ENCODE measurements around the gene MXRA8. TPM values are rescaled to one million over a fixed set of nuclear protein-coding genes. Genes with fewer than 3 reads are reported as not detected.
A peak's percentile ranks its signal among the peaks of the same experiment; 100 is the strongest.

The MXRA8 gene
- total and polyA plus RNA-seq, 8 donors = 1.6 to 35.8 (median 11.7) TPM

DNA sequence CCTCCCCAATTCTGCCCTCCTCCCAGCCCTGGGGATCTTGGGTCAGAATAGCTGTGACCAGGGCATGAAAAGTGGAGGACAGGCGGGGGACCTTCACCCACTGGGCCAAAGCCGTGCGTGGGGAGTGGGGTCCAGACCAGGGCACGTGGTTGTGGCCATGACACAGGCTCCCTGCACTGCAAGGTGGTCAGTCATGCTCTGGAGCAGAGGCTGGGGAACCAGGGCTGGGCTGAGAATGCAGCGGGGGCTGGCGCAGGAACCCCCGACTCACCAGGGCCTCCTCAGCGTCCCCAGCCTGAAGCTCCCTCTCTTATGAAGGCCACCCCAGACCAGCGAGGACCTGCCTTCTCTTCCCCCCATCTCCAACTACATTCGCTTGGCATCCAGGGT lies 11.9 kb downstream of the MXRA8 start:
- H3K4me1 ChIP-seq = peaks cover 8 to 20% (median 11%) of the 10 kb centered on the region in 3 donors
- no peaks in the 10 kb centered on the region for H3K27me3 ChIP-seq
- no peaks in the 10 kb centered on the region for H3K9me3 ChIP-seq
- 73 to 85% methylated on average over 9 to 10 of the region's 10 CpGs for WGBS, 2 donors
- FAIRE-seq (no peak), DNase-seq (peak in 1 of 6 donors; percentile 36), ATAC-seq (no peak)
- H3K36me3 ChIP-seq = no peaks in the 10 kb centered on the region
- intact Hi-C loops (cut with DNase I) = no loop called here
- H3K27ac ChIP-seq = no peak overlapping the region
- H3K4me3 ChIP-seq = no peak overlapping the region
- TF ChIP-seq, protein P1, sequence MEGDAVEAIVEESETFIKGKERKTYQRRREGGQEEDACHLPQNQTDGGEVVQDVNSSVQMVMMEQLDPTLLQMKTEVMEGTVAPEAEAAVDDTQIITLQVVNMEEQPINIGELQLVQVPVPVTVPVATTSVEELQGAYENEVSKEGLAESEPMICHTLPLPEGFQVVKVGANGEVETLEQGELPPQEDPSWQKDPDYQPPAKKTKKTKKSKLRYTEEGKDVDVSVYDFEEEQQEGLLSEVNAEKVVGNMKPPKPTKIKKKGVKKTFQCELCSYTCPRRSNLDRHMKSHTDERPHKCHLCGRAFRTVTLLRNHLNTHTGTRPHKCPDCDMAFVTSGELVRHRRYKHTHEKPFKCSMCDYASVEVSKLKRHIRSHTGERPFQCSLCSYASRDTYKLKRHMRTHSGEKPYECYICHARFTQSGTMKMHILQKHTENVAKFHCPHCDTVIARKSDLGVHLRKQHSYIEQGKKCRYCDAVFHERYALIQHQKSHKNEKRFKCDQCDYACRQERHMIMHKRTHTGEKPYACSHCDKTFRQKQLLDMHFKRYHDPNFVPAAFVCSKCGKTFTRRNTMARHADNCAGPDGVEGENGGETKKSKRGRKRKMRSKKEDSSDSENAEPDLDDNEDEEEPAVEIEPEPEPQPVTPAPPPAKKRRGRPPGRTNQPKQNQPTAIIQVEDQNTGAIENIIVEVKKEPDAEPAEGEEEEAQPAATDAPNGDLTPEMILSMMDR (IDR thresholded peaks at IDR 0.05) = no peak

DNA sequence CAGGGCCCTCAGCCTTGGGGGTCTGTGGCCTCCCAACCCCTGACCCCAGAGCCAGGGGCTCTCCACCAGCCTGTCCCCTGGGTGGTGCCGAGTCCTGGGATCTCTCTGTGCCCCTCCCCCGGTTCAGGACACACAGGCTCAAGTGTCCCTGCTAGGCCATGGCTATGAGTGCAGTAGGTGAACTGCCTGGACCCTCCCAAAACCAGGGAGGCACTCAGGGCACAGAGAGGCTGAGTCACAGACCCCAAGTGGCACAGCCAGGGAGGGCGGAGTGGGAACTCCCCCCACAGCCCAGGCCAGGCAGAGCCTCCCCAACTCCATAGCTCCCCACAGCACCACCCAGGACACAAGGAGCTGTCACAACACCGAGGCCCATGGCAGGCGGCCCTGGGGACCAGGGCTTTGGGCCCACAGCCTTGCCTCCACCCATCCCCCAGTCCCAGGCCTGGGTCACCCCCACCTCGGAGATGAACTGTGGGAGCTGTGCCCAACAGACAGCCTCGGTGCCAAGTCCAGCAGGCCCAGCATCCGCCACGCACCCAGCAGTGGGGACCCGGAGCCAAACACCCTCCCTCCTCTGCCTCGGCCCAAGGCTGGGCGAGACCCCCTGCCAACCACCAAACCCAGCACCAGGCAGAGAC lies 12.4 kb downstream of the MXRA8 start:
- ATAC-seq (no peak), FAIRE-seq (no peak), DNase-seq (peak in 1 of 6 donors; percentile 52)
- H3K27me3 ChIP-seq = no peaks in the 10 kb centered on the region
- TF ChIP-seq, protein P1 (IDR thresholded peaks at IDR 0.05) = no peak
- no peaks in the 10 kb centered on the region for H3K36me3 ChIP-seq
- WGBS, 2 donors = 49 to 55% methylated on average over 12 of the region's 12 CpGs
- H3K9me3 ChIP-seq = no peaks in the 10 kb centered on the region
- no peak overlapping the region for H3K27ac ChIP-seq
- peaks cover 8 to 20% (median 11%) of the 10 kb centered on the region in 3 donors for H3K4me1 ChIP-seq
- intact Hi-C loops (cut with DNase I) = no loop called here
- H3K4me3 ChIP-seq = no peak overlapping the region

DNA sequence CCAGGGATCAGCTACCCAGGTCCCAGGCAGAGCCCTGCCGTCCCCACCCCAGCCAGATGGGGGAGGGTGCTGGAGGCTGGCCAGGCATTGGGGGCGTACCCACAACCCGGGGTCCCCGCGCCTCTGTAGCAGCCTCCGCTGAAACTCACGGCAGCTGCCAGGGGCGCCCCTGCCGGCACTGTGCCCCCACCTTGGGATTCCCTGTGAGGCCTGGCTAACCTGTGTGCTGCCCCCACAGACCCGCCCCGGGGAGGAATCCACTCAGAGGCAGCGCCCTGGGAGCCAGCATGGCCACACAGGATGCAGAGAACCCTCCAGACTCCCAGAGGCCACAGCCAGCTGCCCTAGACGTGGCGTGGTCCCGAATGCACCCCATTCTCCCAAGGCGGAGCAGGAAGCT lies 13.0 kb downstream of the MXRA8 start:
- Histone ChIP-seq H3K36me3 (no peaks in the 10 kb centered on the region), H3K4me3 (no peak overlapping the region), H3K27me3 (no peaks in the 10 kb centered on the region), H3K9me3 (no peaks in the 10 kb centered on the region), H3K27ac (no peak overlapping the region), H3K4me1 (peaks cover 8 to 20% (median 11%) of the 10 kb centered on the region in 3 donors)
- intact Hi-C loops (cut with DNase I) = no loop called here
- no peak for ATAC-seq
- whole genome bisulfite sequencing, 2 donors = 73 to 76% methylated on average over 15 to 16 of the region's 16 CpGs
- FAIRE-seq = no peak
- DNase-seq = peak in 1 of 6 donors; percentile 57
- TF ChIP-seq, protein P1 (IDR thresholded peaks at IDR 0.05) = no peak

DNA sequence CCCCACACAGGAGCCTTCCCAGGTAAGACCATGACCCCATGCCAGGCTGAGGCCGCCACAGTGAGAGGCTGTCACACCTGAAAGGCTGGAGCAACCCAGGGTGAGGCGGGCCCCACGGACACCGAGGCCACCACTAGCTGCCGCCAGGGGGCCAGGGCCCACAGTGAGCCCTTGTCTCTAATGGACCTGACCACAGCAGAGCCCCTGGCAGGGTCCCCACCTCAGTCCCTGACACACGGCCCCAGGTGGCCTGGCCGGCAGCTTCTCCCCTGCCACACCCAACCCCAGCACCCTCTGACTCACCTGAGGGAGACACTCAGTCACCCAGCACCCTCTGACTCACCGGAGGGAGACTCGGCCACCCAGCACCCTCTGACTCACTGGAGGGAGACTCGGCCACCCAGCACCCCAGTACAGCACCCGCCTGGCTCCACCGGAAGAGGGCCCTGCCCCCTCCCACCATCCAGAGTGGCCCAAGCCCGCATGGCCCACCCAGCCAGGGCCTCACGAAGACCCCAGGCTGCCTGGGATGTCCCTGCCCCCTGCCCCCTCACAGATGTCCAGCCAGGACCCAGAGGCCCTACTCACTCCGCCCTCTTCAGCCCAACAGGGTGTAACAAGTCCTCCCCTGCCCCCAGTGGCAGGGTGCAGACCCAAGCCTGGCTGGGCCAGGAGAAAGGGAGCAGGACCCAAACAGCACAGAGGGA lies 13.5 kb downstream of the MXRA8 start:
- Histone ChIP-seq H3K9me3 (no peaks in the 10 kb centered on the region), H3K27ac (no peak overlapping the region), H3K27me3 (no peaks in the 10 kb centered on the region), H3K4me3 (no peak overlapping the region), H3K4me1 (peaks cover 8 to 20% (median 11%) of the 10 kb centered on the region in 3 donors), H3K36me3 (no peaks in the 10 kb centered on the region)
- intact Hi-C loops (cut with DNase I) = no loop called here
- ATAC-seq (peak in 1 of 4 donors; percentile 2), FAIRE-seq (no peak), DNase-seq (peak in 1 of 6 donors; percentile 59)
- TF ChIP-seq, protein P1 (IDR thresholded peaks at IDR 0.05) = peak in 1 of 4 donors; percentile 29
- 62 to 72% methylated on average over 15 of the region's 15 CpGs for WGBS, 2 donors
